SK-N-SH treated with all-trans-retinoic acid at 6 μM for 48 hours (cell line): ENCODE measurements around the gene MTARC2.

Source experiments
- ARNTL ChIP-seq: fragments of 450-650 bp; formaldehyde crosslinking; IDR thresholded peaks from 2 replicates; pipeline ENCODE4 v1.5.0; 2020; ENCODE audit warnings: low read depth, mild to moderate bottlenecking, moderate library complexity, borderline replicate concordance
- BACH2 ChIP-seq: fragments of 250-450 bp; sonication (Bioruptor Pico); IDR thresholded peaks from 2 replicates; pipeline ENCODE4 v1.9.0; 2021; ENCODE audit warnings: mild to moderate bottlenecking, borderline replicate concordance
- ESRRG ChIP-seq: fragments of 250-450 bp; sonication (Bioruptor Pico); IDR thresholded peaks from 2 replicates; pipeline ENCODE4 v1.6.1; 2021; ENCODE audit warnings: mild to moderate bottlenecking
- GLIS3 ChIP-seq: fragments of 250-450 bp; sonication (Bioruptor Pico); IDR thresholded peaks from 2 replicates; pipeline ENCODE4 v1.5.0; 2020; ENCODE audit warnings: mild to moderate bottlenecking, moderate library complexity
- SNAI2 ChIP-seq: fragments of 250-450 bp; sonication (Bioruptor Pico); IDR thresholded peaks from 2 replicates; pipeline ENCODE4 v1.5.0; 2020; ENCODE audit warnings: mild to moderate bottlenecking, moderate library complexity
- TCF4 ChIP-seq: fragments of 250-450 bp; sonication (Bioruptor Pico); IDR thresholded peaks from 2 replicates; pipeline ENCODE4 v1.8.0; 2021; ENCODE audit warnings: mild to moderate bottlenecking, moderate library complexity, borderline replicate concordance
- TSHZ2 ChIP-seq: fragments of 250-450 bp; sonication (Bioruptor Pico); IDR thresholded peaks from 2 replicates; pipeline ENCODE4 v1.5.0; 2020; ENCODE audit warnings: mild to moderate bottlenecking, moderate library complexity
- ZNF565 ChIP-seq: fragments of 450-650 bp; formaldehyde crosslinking; conservative IDR thresholded peaks from 2 replicates; pipeline ENCODE4 v1.5.0; 2020; ENCODE audit warnings: low read depth, mild to moderate bottlenecking, moderate library complexity

- TF ChIP-seq GLIS3 (CRISPR knock-in tag), result no peak
- TF ChIP-seq BACH2, result no peak
- no peak for TF ChIP-seq TCF4 (CRISPR knock-in tag)
- TF ChIP-seq ARNTL (CRISPR knock-in tag), result no peak
- TF ChIP-seq ZNF565 (CRISPR knock-in tag), result no peak
- TF ChIP-seq ESRRG (CRISPR knock-in tag), result no peak
- TF ChIP-seq SNAI2, result no peak
- TF ChIP-seq TSHZ2 (CRISPR knock-in tag), result no peak
These were observed 30.1 kb upstream of the MTARC2 start for GRCh38 chr1:220717800-220718640.
